ENCODE data around the gene TOR2A. TPM values are rescaled to one million over a fixed set of nuclear protein-coding genes. Genes with fewer than 3 reads are reported as not detected.

TOR2A gene
- total and polyA plus RNA-seq, 9 of the 15 experiments (the other 6 are each of a cell fraction or from before 2014, with no cell fraction given): 0.80 to 25.9 (median 11.1) TPM

- TF ChIP-seq SMAD2 (IDR thresholded peaks at IDR 0.05; ENCODE audit: low read depth, low read length): no peak
- TF ChIP-seq USF2 (CRISPR knock-in tag; IDR thresholded peaks at IDR 0.05): no peak
- TF ChIP-seq REST (IDR thresholded peaks at IDR 0.05; ENCODE audit: borderline replicate concordance): peak; percentile 92; the same call in 1 of the 2 replicates
- TF ChIP-seq REST (CRISPR knock-in tag; IDR thresholded peaks at IDR 0.05; ENCODE audit: low read depth): no peak
- no peak for TF ChIP-seq CHD7 (IDR thresholded peaks at IDR 0.05; ENCODE audit: low read depth, low read length)
Observed at GRCh38 chr9:127734247-127734746, 797 bp downstream of the TOR2A start (continued).
